NCI-H748 (cell line): ENCODE results near the gene TIMM29.

Source experiments
- DNase-seq: peaks from one replicate; lab custom pipeline; 2025; ENCODE audit not compliant: unreplicated experiment; lab: John Stamatoyannopoulos, UW

The TIMM29 gene

GRCh38 chr19:10911579-10912363 is 16.8 kb upstream of the TIMM29 start:
- no peak for DNase-seq

GRCh38 chr19:10912619-10913018 is 16.0 kb upstream of the TIMM29 start:
- no peak for DNase-seq

- no peak for DNase-seq
Measured at GRCh38 chr19:10913716-10914340, 14.8 kb upstream of the TIMM29 start.

- no peak for DNase-seq
Measured at GRCh38 chr19:10915130-10916091, 13.2 kb upstream of the TIMM29 start.

GRCh38 chr19:10916602-10917001 is 12.0 kb upstream of the TIMM29 start:
- DNase-seq: no peak

GRCh38 chr19:10918359-10918758 is 10.3 kb upstream of the TIMM29 start:
- DNase-seq: no peak

GRCh38 chr19:10919352-10920287 is 9.0 kb upstream of the TIMM29 start:
- DNase-seq: no peak

- no peak for DNase-seq
Measured at GRCh38 chr19:10920288-10920655, 8.3 kb upstream of the TIMM29 start.

GRCh38 chr19:10920781-10921180 is 7.8 kb upstream of the TIMM29 start:
- no peak for DNase-seq

- no peak for DNase-seq
Measured at GRCh38 chr19:10921199-10921909, 7.3 kb upstream of the TIMM29 start.

- DNase-seq: no peak
Measured at GRCh38 chr19:10921910-10922637, 6.5 kb upstream of the TIMM29 start.

GRCh38 chr19:10922638-10923014 is 6.0 kb upstream of the TIMM29 start:
- no peak for DNase-seq

- no peak for DNase-seq
Measured at GRCh38 chr19:10923260-10924112, 5.1 kb upstream of the TIMM29 start.

GRCh38 chr19:10924597-10924996 is 4.0 kb upstream of the TIMM29 start:
- no peak for DNase-seq

- DNase-seq: no peak
Measured at GRCh38 chr19:10927730-10928562, 665 bp upstream of the TIMM29 start.

GRCh38 chr19:10929402-10929794 is 787 bp downstream of the TIMM29 start:
- DNase-seq: no peak

GRCh38 chr19:10935371-10936059 is 6.9 kb downstream of the TIMM29 start:
- no peak for DNase-seq
